Stimulated activated memory B cell treated with anti-CD40 and anti-IgM and Interleukin-4, amounts not matched to agents 10 μg/mL and 1 μg/mL and 100 μg/mL, for 72 hours (primary cell): Measurements from ENCODE around the gene ISCA1.

Source experiments
- ATAC-seq: fragments of 150-1000 bp; cut with Tn5 transposase; 2 replicates; pipeline ENCODE4 v1.10.0; 2021
- H3K27ac Mint-ChIP-seq: one replicate; pipeline ENCODE4 v1.8.0; 2022; ENCODE audit warnings: mild to moderate bottlenecking, mixed read lengths
- H3K27me3 Mint-ChIP-seq: one replicate; pipeline ENCODE4 v1.8.0; 2022; ENCODE audit warnings: mixed read lengths
- H3K36me3 Mint-ChIP-seq: one replicate; pipeline ENCODE4 v1.8.0; 2022; ENCODE audit warnings: mixed read lengths
- H3K4me1 Mint-ChIP-seq: one replicate; pipeline ENCODE4 v1.8.0; 2022; ENCODE audit warnings: mixed read lengths
- H3K4me3 Mint-ChIP-seq: one replicate; pipeline ENCODE4 v1.8.0; 2022; ENCODE audit warnings: mild to moderate bottlenecking, moderate library complexity, mixed read lengths
- H3K9me3 Mint-ChIP-seq: one replicate; pipeline ENCODE4 v1.8.0; 2022; ENCODE audit warnings: mixed read lengths

The ISCA1 gene

DNA sequence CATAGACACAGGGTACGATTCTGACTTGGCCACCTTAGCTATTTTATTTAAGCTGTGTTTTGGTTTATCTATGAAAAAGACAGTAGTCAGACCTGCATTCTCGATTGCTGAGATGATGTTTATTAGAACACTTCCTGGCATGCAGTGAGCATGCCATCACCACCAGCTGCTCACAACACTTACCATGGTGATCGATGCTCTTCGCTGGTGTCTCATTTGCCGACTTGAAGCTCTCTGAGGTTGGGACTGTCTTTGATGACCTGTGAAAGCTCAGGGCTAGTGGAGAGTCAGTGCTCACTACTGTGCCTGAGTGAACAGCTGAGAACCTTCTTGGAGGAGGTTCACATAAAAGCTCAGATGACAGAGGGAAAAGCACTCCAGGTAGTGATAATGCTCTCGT lies 18.5 kb downstream of the ISCA1 start:
- Mint-ChIP-seq H3K36me3 (peaks cover 59% of the 10 kb centered on the region), H3K9me3 (no peaks in the 10 kb centered on the region), H3K4me1 (no peaks in the 10 kb centered on the region), H3K27me3 (no peaks in the 10 kb centered on the region), H3K27ac (no peak overlapping the region), H3K4me3 (no peak overlapping the region)
- no peak for ATAC-seq

DNA sequence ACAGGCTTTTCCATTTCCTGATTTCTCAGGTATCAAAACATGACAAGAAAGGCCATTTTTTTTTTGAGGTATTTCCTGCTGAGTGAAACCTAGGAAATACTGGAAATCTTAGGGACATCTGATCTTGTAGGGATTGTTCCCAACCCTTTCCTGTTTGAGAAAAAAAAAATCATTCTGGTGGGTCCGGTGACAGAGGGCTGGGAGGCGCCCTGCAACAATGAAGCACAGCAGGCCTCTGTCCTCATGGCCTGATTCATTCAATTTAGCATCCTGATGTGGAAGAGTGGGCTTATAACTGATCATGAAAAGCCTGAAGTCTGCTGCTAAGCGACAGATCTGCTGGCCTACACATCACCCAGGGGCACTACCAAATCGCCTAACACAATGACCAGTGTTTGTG lies 19.8 kb downstream of the ISCA1 start:
- Mint-ChIP-seq H3K27me3 (no peaks in the 10 kb centered on the region), H3K4me1 (no peaks in the 10 kb centered on the region), H3K9me3 (peaks cover 3% of the 10 kb centered on the region), H3K36me3 (peaks cover 57% of the 10 kb centered on the region), H3K4me3 (no peak overlapping the region), H3K27ac (no peak overlapping the region)
- no peak for ATAC-seq

GRCh38 chr9:86259557-86259956 lies 22.8 kb downstream of the ISCA1 start, which contains the start of gene C9orf153:
Gene C9orf153 (minus strand): TSS chr9:86259657. CDS start chr9:86229603, 30,054 bp downstream.
- no peak within 1 kb of the TSS for H3K4me3 Mint-ChIP-seq
- no peak within 1 kb of the TSS for H3K27ac Mint-ChIP-seq
- peaks cover 4% of the 10 kb centered on the region for H3K9me3 Mint-ChIP-seq
- no peak for ATAC-seq
- H3K27me3 Mint-ChIP-seq = no peaks in the 10 kb centered on the region
- no peaks in the 10 kb centered on the region for H3K4me1 Mint-ChIP-seq
- H3K36me3 Mint-ChIP-seq = peaks cover 43% of the 10 kb centered on the region

- ATAC-seq = no peak
- H3K27me3 Mint-ChIP-seq = no peaks in the 10 kb centered on the region
- no peaks in the 10 kb centered on the region for H3K4me1 Mint-ChIP-seq
- H3K4me3 Mint-ChIP-seq = no peak overlapping the region
- H3K9me3 Mint-ChIP-seq = peaks cover 8% of the 10 kb centered on the region
- H3K36me3 Mint-ChIP-seq = peaks cover 22% of the 10 kb centered on the region
- H3K27ac Mint-ChIP-seq = no peak overlapping the region
Observed at GRCh38 chr9:86257391-86257790, 24.9 kb downstream of the ISCA1 start.

DNA sequence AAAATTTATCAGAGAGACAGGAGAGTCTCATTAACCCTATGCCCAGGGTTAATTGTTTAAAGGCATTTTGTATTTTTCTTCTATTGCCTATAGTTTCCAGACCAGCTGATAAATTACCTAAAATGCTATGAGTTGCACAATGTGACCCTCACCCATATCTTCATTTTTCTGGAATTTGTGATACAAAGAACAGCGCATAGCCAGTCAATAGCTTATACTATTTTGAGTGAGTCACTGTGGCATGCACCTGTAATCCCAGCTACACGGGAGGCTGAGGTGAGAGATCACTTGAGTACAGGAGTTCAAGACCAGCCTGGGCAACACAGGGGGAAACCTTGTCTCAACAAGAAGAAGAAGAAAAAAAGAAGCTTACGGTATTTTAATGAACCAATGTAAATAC lies 25.7 kb downstream of the ISCA1 start:
- Mint-ChIP-seq H3K27ac (no peak overlapping the region), H3K36me3 (peaks cover 17% of the 10 kb centered on the region), H3K4me3 (no peak overlapping the region), H3K9me3 (peaks cover 8% of the 10 kb centered on the region), H3K27me3 (no peaks in the 10 kb centered on the region), H3K4me1 (no peaks in the 10 kb centered on the region)
- no peak for ATAC-seq

- no peaks in the 10 kb centered on the region for H3K4me1 Mint-ChIP-seq
- peaks cover 8% of the 10 kb centered on the region for H3K9me3 Mint-ChIP-seq
- peaks cover 6% of the 10 kb centered on the region for H3K36me3 Mint-ChIP-seq
- H3K27me3 Mint-ChIP-seq = peaks cover 14% of the 10 kb centered on the region
- H3K4me3 Mint-ChIP-seq = no peak overlapping the region
- no peak overlapping the region for H3K27ac Mint-ChIP-seq
- no peak for ATAC-seq
Observed at GRCh38 chr9:86253577-86253976, 28.8 kb downstream of the ISCA1 start.

DNA sequence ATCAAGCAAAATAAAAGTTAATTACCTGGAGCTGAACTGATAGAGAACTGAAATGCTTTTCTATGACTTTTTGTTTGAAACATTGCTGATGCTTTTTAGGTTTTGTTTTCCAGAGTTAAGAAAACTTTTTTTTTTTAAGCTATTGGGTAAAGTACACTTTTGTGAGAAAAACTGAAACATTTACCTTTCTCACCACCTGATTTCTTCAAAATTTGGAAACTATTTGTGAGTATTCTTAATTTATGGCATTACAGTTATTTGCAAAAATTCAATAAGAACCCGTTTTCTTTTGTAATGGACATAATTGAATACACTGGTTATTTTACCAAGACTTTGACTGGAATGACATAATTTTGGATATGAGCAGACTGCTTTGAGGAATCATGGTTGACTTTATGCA lies 29.5 kb downstream of the ISCA1 start:
- Mint-ChIP-seq H3K4me1 (no peaks in the 10 kb centered on the region), H3K4me3 (no peak overlapping the region), H3K36me3 (peaks cover 6% of the 10 kb centered on the region), H3K27me3 (peaks cover 14% of the 10 kb centered on the region), H3K27ac (no peak overlapping the region), H3K9me3 (peaks cover 8% of the 10 kb centered on the region)
- no peak for ATAC-seq

DNA sequence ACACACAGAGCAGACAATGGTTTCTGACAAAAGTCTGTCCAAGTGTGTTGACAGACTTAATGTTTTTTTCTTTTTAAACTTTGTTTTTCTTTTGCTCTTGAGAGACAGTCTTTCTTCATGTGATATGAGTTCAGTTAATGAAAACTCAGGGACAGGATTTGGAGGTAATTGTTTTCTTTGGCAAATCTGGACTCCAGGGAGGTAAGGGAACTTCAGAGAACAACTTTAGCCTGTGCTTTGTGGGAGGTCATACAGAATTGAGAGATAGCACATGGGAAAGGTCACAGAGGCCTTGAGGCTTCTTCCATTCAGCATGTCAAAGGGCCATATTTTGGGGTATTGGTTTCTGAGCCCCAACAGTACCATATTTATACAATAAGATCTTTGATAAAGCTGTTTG lies 32.2 kb downstream of the ISCA1 start:
- H3K4me3 Mint-ChIP-seq = no peak overlapping the region
- peaks cover 9% of the 10 kb centered on the region for H3K4me1 Mint-ChIP-seq
- H3K27ac Mint-ChIP-seq = no peak overlapping the region
- H3K9me3 Mint-ChIP-seq = peaks cover 4% of the 10 kb centered on the region
- no peak for ATAC-seq
- H3K27me3 Mint-ChIP-seq = peaks cover 14% of the 10 kb centered on the region
- H3K36me3 Mint-ChIP-seq = no peaks in the 10 kb centered on the region

GRCh38 chr9:86248746-86249145 lies 33.6 kb downstream of the ISCA1 start:
- Mint-ChIP-seq H3K36me3 (no peaks in the 10 kb centered on the region), H3K4me3 (no peak overlapping the region), H3K27me3 (peaks cover 14% of the 10 kb centered on the region), H3K9me3 (peaks cover 4% of the 10 kb centered on the region), H3K4me1 (peaks cover 9% of the 10 kb centered on the region), H3K27ac (no peak overlapping the region)
- ATAC-seq = no peak

DNA sequence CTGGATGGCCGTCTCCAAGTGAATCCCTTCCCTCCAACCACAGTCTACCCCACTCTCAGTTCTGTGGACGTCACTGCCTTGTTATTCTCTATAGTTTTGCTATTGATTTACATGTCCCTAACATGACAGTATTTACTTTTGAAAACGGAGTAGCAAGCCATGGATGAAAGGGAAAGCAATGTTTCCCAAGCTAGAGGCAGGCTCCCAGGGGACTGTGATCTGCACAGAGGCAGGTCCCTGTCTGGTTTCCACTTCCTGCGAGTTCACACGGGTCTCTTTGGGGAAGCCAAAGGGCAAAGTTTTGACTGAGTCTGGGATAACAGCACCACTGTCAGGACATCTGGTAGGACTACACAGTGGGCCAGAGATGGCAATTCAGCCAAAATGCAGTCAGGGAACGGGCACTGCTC lies 35.6 kb downstream of the ISCA1 start:
- H3K4me3 Mint-ChIP-seq = no peak overlapping the region
- H3K27me3 Mint-ChIP-seq = peaks cover 14% of the 10 kb centered on the region
- peaks cover 9% of the 10 kb centered on the region for H3K4me1 Mint-ChIP-seq
- ATAC-seq = peak; percentile 36
- no peaks in the 10 kb centered on the region for H3K36me3 Mint-ChIP-seq
- no peak overlapping the region for H3K27ac Mint-ChIP-seq
- H3K9me3 Mint-ChIP-seq = no peaks in the 10 kb centered on the region

DNA sequence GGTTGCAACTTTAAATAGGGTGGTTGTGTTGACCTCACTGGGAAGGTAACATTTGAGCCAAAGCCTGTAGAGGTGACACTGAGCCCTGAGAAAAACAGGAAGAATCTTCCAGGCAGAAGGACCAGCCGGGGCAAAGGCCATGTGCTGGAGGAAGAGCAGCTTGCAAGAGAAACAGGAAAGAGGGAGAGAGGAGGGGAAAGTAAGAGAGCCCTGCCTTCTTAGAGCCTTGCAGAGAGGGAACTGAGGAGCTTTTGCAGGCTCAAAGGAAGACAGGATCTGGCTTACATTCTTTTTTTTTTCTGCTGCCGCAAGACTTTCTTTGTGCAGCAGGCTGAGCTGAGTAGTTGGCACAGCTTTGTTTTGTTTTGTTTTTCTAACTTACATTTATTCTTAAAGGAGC lies 40.3 kb downstream of the ISCA1 start:
- no peak for ATAC-seq
- Mint-ChIP-seq H3K27ac (no peak overlapping the region), H3K27me3 (no peaks in the 10 kb centered on the region), H3K4me1 (peaks cover 5% of the 10 kb centered on the region), H3K4me3 (no peak overlapping the region), H3K9me3 (no peaks in the 10 kb centered on the region), H3K36me3 (no peaks in the 10 kb centered on the region)

DNA sequence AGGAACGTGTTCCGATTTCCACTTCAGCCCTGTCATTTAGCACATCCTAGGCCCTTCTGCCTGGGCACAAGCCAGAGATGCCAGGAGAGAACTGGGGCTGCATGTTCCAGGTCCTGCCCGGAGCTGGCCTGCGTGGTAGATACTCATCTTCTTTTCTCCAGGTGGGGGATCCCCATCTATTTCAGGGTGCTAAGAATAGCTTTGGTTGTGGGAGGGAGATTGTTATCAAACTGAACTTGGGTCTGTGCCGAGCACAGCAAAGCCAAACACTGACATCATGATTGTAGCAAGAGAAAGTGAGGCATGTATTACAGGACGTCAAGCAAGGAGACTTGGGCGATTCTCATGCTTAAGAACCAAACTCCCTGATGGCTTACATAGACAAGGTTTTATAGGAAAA lies 41.1 kb downstream of the ISCA1 start:
- ATAC-seq = no peak
- no peaks in the 10 kb centered on the region for H3K4me1 Mint-ChIP-seq

GRCh38 chr9:86238861-86239770 lies 43.2 kb downstream of the ISCA1 start:
- no peak for ATAC-seq
- H3K36me3 Mint-ChIP-seq = no peaks in the 10 kb centered on the region
- H3K4me3 Mint-ChIP-seq = no peak overlapping the region
- H3K9me3 Mint-ChIP-seq = no peaks in the 10 kb centered on the region
- no peaks in the 10 kb centered on the region for H3K4me1 Mint-ChIP-seq
- H3K27ac Mint-ChIP-seq = no peak overlapping the region
- peaks cover 8% of the 10 kb centered on the region for H3K27me3 Mint-ChIP-seq

More for the DNA sequence above, 41.1 kb downstream of the ISCA1 start:
- Mint-ChIP-seq H3K36me3 (no peaks in the 10 kb centered on the region), H3K4me3 (no peak overlapping the region), H3K27ac (no peak overlapping the region), H3K9me3 (no peaks in the 10 kb centered on the region), H3K27me3 (no peaks in the 10 kb centered on the region)

DNA sequence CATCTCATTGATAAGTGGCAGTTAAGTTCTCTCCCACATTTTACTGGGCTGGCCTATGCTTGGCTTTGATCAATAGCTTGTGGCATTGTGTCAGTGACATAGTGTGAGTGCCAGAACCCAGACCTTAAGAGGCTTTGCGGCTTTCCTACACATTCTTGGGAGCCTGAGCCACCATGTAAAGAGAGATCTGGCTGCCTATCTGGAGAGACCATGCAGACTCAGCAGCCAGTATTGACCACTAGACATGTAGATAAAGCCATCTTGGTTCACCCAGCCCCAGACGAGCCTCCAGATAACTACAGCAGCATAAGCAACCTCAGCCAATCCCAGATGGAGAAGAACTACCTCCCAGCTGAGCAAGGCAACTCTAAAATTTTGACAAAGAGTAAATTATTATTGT lies 51.5 kb downstream of the ISCA1 start:
- H3K27me3 Mint-ChIP-seq = peaks cover 21% of the 10 kb centered on the region
- no peaks in the 10 kb centered on the region for H3K4me1 Mint-ChIP-seq
- H3K36me3 Mint-ChIP-seq = peaks cover 4% of the 10 kb centered on the region
- peaks cover 3% of the 10 kb centered on the region for H3K9me3 Mint-ChIP-seq
- ATAC-seq = no peak
- H3K27ac Mint-ChIP-seq = no peak overlapping the region
- no peak overlapping the region for H3K4me3 Mint-ChIP-seq

- no peaks in the 10 kb centered on the region for H3K4me1 Mint-ChIP-seq
- H3K4me3 Mint-ChIP-seq = no peak overlapping the region
- H3K9me3 Mint-ChIP-seq = no peaks in the 10 kb centered on the region
- no peaks in the 10 kb centered on the region for H3K27me3 Mint-ChIP-seq
- no peak overlapping the region for H3K27ac Mint-ChIP-seq
- no peaks in the 10 kb centered on the region for H3K36me3 Mint-ChIP-seq
- no peak for ATAC-seq
Observed at GRCh38 chr9:86222667-86223066, 59.7 kb downstream of the ISCA1 start.

DNA sequence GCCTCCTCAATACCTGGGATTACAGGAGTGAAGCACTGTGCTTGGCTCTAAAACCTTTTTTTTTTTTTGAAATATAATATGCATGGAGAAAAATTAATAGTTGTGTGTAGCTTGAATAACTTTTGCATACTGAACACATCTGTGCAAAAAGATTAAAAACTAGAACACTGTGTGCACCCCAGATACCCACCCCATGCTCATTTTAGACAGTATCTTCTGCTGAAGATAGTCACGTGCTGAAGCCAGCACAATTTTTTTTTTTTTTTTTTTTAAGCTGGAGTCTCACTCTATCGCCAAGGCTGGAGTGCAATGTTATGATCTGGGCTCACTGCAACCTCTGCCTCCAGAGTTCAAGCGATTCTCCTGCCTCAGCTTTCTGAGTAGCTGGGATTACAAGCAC lies 62.7 kb downstream of the ISCA1 start:
- Mint-ChIP-seq H3K4me1 (no peaks in the 10 kb centered on the region), H3K9me3 (no peaks in the 10 kb centered on the region)
- no peak for ATAC-seq

More for the DNA sequence above, 62.7 kb downstream of the ISCA1 start:
- Mint-ChIP-seq H3K27me3 (no peaks in the 10 kb centered on the region), H3K36me3 (no peaks in the 10 kb centered on the region), H3K27ac (no peak overlapping the region), H3K4me3 (no peak overlapping the region)
